Measurements from ENCODE around the gene AP3S1.
"Not testable (repeated sequence)": the region's sequence is repeated elsewhere in the genome, so short reads cannot be mapped to it uniquely, and the experiment has no call there.

Gene AP3S1
- 31.8 to 38.6 reads per million in 2 donors for total RNA-seq

DNA sequence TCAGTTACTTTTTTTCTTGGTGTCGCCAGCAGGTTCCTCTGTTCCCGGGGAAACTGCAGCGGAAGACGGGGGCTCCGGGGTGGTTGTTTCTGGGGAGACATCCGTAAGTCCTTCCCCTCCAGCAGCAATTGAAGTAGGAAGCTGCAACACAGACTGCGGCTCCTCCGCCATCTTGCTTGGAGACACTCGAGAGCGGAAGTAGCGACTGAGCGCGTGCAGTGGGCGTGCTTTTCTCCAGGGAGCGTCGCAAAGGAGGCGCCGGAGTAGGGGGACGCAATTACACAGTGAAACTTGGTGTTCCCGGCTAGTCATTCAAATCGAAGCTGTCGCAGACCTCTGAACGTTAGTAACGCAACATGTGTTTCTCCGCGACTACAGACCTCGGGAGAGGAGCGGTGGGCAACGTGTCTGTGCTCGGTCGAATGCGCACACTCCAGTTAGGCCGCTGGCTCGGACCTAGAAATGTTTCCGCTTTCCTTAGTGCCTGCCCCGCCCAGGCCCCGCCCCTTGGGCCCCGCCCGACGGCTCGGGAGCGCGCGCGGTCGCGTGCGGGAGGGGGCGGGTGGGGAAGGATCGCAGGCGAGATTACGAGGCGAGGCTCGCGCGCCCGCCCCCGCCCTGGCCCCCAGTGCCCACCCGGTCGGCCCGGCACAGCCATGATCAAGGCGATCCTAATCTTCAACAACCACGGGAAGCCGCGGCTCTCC is at the start of gene AP3S1, which contains the start of gene ATG12:
AP3S1 (plus strand) TSS at position 554 of the 707 bp plus-strand sequence; CDS start at position 657, 103 bp downstream.
ATG12 (minus strand) TSS at position 184 of the 707 bp plus-strand sequence; CDS start at position 171, 13 bp downstream.
- DNase-seq: peak; percentile 77

GRCh38 chr5:115795700-115796099 is 46.0 kb upstream of the AP3S1 start:
- no peak for DNase-seq

- DNase-seq: no peak
These were observed 45.1 kb upstream of the AP3S1 start for GRCh38 chr5:115796656-115797055.

GRCh38 chr5:115798252-115798651 is 43.5 kb upstream of the AP3S1 start:
- no peak for DNase-seq

DNA sequence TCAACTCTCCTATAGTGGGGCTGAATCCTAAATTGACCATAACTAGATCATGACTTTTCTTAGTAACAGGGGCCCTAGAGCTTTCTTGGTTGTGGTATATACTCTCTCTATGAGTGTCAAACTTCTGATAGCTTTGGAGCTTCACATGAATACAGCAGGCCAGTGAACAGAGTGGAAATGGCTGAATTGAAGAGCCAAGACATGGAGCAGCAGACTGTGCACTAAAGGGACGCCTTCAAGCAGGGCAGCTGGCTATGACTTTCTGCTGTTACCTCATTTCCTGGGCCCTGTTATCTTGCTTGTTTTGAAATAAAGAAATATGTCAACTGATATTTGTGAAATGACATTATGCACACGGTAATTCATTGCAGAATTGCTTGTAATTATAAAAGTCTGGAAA is 41.6 kb upstream of the AP3S1 start:
- no peak for DNase-seq

DNA sequence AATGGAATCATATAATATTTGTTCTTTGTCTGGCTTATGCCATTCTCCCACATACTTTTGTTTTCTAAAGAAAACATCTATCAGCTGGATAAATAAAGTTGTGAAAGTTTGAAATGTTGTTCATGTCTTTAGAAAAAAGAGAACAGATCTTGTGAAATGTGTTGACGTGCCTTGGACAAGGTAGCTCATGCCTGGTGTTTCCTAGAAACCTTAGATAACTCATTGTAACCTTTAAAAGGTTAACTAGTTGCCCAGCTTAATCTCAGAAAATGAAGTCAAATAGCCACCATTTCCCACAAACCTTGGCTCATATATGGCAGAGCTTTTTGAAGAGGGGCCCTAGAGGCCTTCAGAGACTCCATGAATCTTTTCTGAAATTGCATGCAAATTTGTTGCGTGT is 40.6 kb upstream of the AP3S1 start:
- DNase-seq: no peak

DNA sequence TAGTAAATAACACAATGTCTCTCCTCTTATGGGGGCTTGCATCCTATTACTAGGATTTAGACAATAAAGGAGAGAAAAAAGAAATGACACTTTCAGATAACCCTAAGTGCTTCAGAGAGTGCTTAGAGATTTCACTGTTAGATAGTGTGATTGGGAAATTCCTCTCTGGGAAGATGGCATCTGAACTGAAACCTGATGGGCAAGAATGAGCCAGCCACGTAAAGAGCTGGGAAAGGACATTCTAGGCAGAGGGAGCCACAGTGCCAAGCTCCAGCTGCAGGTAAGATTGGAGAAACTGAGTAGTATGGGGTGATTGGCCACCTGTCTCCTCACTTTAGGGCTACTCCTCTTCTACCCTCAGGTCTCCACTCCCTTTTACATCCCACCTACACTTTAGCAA is 39.8 kb upstream of the AP3S1 start:
- DNase-seq: no peak

DNA sequence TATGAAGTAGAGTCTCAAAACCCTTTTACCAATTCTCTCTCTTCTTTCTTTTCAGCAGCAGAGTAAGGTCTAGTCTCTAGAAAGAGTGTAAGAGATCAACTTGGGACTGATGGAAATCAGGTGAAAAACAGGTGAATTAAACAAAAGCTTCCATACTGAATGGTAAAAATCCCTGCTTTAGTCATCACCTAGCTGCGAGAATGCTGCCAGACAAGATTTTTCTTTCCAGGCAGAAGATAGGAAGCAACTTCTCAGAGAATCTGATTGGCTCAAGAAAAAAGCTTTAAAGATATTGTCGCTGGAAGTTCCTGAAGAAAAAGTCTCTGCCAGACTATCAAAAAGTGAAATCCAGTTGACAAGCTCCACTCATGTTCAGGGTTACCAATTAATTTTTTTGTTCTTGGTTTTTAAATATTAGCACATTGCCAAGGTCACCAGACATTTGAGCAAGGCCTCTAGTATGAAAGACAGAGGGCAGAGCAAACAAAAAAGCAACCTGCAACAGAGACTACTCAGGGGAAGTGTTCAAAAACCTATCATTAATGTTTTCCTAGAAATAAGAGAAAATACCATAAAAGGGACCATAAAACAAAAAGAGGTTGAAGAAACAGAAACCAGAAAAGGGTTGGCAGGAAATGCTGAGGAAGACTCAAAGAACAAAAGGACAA is 34.6 kb upstream of the AP3S1 start:
- DNase-seq: no peak

- no peak for DNase-seq
These were observed 34.1 kb upstream of the AP3S1 start for GRCh38 chr5:115807654-115808052.

- not testable (repeated sequence) for DNase-seq
These were observed 33.7 kb upstream of the AP3S1 start for GRCh38 chr5:115808066-115808465.

DNA sequence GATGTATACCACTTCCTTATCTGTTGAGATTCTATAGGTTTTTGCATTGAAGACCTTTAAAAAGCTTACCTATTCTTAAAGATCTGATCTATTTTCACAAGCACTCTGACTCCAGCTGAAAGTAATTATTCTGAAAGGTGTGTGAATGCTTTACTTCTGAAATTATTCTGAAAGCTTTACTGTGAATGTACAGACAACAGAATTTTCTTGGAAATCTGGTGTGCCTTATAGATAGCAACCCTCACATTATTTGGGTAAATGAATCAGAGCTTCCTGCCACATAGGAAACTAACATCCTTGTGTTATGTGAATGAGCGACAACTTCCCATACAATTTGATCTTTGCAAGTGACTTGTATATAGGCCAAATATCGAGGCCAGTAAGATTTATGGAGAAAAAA is 31.8 kb upstream of the AP3S1 start:
- no peak for DNase-seq

GRCh38 chr5:115810761-115811160 is 31.0 kb upstream of the AP3S1 start:
- DNase-seq: no peak

- no peak for DNase-seq
These were observed 30.3 kb upstream of the AP3S1 start for GRCh38 chr5:115811406-115811805.

DNA sequence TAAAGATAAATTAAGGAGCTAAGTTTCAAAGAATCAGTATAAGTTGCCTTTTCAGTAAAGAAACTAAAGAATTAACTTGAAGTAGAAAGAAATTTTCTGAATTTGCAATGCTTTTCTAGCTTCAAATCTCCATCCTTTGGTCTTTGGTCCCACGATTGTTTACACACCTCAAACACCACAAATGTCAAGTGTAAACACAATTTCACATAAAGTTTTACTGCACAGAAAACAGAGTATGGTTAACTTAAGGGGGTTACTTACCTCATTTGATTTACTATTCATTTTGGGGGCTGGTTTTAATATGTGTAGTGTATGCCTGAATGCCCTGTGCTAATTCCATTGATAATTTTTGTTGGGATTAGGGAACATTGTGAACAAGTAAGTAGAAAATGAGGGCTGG is 29.4 kb upstream of the AP3S1 start:
- DNase-seq: no peak

- DNase-seq: no peak
These were observed 28.0 kb upstream of the AP3S1 start for GRCh38 chr5:115813719-115814118.

GRCh38 chr5:115815006-115815692 is 26.6 kb upstream of the AP3S1 start:
- DNase-seq: no peak

GRCh38 chr5:115815693-115816225 is 26.0 kb upstream of the AP3S1 start:
- DNase-seq: no peak

DNA sequence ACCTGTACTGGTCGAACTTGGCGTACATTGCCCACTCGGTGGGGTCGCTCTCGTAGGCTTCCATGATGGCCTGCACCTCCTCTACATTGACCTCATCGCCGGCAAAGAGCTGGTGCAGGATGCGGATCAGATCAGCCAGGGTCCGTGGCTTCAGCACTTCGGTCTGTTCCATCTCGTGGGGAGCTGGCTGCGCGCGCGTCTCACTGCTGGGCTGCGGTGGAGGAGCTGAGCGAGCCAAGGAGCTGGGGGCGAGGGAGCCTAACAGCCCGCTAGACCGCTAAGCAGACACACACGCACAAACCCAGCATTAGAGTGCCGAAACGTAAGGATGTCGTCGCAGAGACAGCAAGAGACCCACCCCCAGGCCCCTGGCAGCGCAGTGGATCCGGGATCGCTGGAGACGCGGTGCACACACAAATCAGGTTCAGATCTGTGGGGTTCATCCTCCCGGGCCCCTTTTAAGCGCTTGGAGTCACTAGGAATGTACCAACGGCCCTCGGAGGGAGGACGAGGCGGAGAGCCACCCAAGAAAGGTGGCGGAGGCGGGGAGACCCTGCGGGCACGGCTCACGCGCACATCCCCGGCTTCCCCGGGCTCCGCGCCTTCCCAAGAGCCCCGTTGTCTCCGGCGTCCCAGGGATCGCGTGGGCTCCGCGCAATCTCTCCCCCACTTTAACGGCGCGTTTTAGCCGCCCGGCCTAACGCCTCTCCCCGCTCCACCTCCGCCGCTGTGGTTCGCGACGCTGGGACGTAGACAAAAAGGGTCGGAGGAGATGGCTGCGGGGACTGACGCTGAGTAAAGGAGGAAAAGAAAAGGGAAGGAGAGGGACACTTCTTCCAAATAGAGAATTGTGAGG is 25.3 kb upstream of the AP3S1 start, which contains the start of gene CDO1:
CDO1 (minus strand) TSS at position 434 of the 856 bp plus-strand sequence; CDS start at position 172, 262 bp downstream.
- peak; percentile 13 for DNase-seq

DNA sequence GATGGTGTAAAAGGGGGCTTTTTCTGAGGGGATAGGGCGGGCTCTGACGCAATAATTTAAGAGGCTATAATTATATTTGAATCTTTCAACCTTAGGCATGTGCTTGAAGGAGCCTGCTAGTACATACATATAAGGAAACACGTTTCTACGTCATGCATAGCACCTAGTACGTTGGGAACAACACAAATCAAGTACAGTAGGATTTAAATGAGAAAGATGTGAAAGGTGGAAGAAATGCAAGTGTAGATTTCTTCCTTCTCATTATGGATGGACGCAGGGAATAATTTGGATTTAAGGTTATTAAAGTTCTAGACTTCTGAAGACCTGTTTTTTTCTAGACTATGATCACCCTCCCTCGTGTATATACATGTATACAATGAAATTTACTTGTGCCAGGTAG is 24.3 kb upstream of the AP3S1 start:
- DNase-seq: no peak

GRCh38 chr5:115818821-115819220 is 22.9 kb upstream of the AP3S1 start:
- DNase-seq: no peak

GRCh38 chr5:115820846-115821245 is 20.9 kb upstream of the AP3S1 start:
- DNase-seq: no peak

- DNase-seq: not testable (repeated sequence)
These were observed 16.8 kb upstream of the AP3S1 start for GRCh38 chr5:115824983-115825382.

All from activated gamma-delta T cell (primary cell).